Spleen (tissue), 11 donors: ENCODE results near the gene ANKRD37. TPM values are rescaled to one million over a fixed set of nuclear protein-coding genes. Genes with fewer than 3 reads are reported as not detected.

Experiments used
- DNase-seq: peaks from one replicate; pipeline ENCODE4 v3.0.0-alpha.2; 2020
- H3K27ac ChIP-seq, 8 donors: fragments of 200-600 bp; sonication (generic) in 7 of 8; 1 replicate in 4 of 8; 2 replicates in 4 of 8; pipeline versions ENCODE4 v1.5.0 to v1.8.0; 2016 to 2021; ENCODE audit warnings: inconsistent platforms in 4 of 8, mild to moderate bottlenecking in 4 of 8, moderate library complexity in 1 of 8
- H3K27me3 ChIP-seq, 7 donors: fragments of 200-600 bp; sonication (generic) in 6 of 7; replicated peaks in 1 of 7; 1 replicate in 4 of 7; 2 replicates in 3 of 7; pipeline versions ENCODE4 v1.5.0 to v1.8.0; 2016 to 2021; ENCODE audit warnings: inconsistent platforms in 3 of 7, mild to moderate bottlenecking in 1 of 7
- H3K36me3 ChIP-seq, 6 donors: fragments of 200-600 bp; sonication (generic) in 5 of 6; 1 replicate in 4 of 6; 2 replicates in 2 of 6; pipeline versions ENCODE4 v1.5.0 to v1.8.0; 2016 to 2021; ENCODE audit warnings: inconsistent platforms in 2 of 6
- H3K4me1 ChIP-seq, 6 donors: fragments of 200-600 bp; sonication (generic) in 5 of 6; 1 replicate in 3 of 6; 2 replicates in 3 of 6; pipeline versions ENCODE4 v1.5.0 to v1.8.0; 2016 to 2021; ENCODE audit warnings: inconsistent platforms in 3 of 6
- H3K4me3 ChIP-seq, 8 donors: fragments of 200-600 bp; sonication (generic) in 7 of 8; 1 replicate in 4 of 8; 2 replicates in 4 of 8; pipeline versions ENCODE4 v1.5.0 to v1.8.0; 2016 to 2021; ENCODE audit warnings: inconsistent platforms in 4 of 8, mild to moderate bottlenecking in 4 of 8, moderate library complexity in 2 of 8
- H3K9me3 ChIP-seq, 8 donors: fragments of 200-600 bp; sonication (generic) in 7 of 8; 1 replicate in 4 of 8; 2 replicates in 4 of 8; pipeline versions ENCODE4 v1.5.0 to v1.8.0; 2016 to 2021; ENCODE audit warnings: inconsistent platforms in 4 of 8
- POLR2A ChIP-seq, 3 donors: fragments of 450-650 bp; IDR thresholded peaks; one replicate each; pipeline ENCODE4 v1.5.1; 2017; ENCODE audit warnings: antibody characterized with exemption in 3 of 3, mild to moderate bottlenecking in 1 of 3
- POLR2AphosphoS5 ChIP-seq, 3 donors: sonication (generic); formaldehyde crosslinking; IDR thresholded peaks; one replicate each; pipeline ENCODE4 v1.5.1; 2017; ENCODE audit warnings: antibody characterized with exemption in 3 of 3
- WGBS, 5 donors: extraction: QIAGEN DNeasy Blood & Tissue Kit in 3 of 5; methylation state at CpG; one replicate each; pipeline versions ENCODE4 v1.1.5 to v1.1.7; 2013 to 2018; 5-methylcytosine and 5-hydroxymethylcytosine counted together
- intact Hi-C: fragments of 100-400 bp; cut with DNase I; formaldehyde crosslinking; loops from one replicate; pipeline ENCODE4 v1.15.0; 2023; ENCODE audit warnings: low total_unique reads
- polyA plus RNA-seq, 3 donors: library from polyadenylated mRNA; stranded (reverse); fragments of 200-250 nt; gene quantifications; one replicate each; pipeline ENCODE4 v1.2.1, GENCODE V29; 2013
- total RNA-seq, 7 donors: library from RNA; depleted of rRNA in 3 of 7; stranded (reverse); fragments of >200 nt in 3 of 7; fragmentation: NEBNext Ultra II Directional in 4 of 7; extraction: Animal tissue kit (Norgen Biotek cat#: 25700) in 4 of 7; gene quantifications; one replicate each; pipeline versions ENCODE4 v1.1.0 to v1.2.1, GENCODE V29; 2016 to 2021
- TF ChIP-seq, protein P1 (sequence below), 11 experiments: fragments of 200-600 bp in 7 of 11; fragments of 450-650 bp in 4 of 11; sonication (generic) in 4 of 11; IDR thresholded peaks in 8 of 11; conservative IDR thresholded peaks in 3 of 11; 1 replicate in 7 of 11; 2 replicates in 4 of 11; pipeline versions ENCODE4 v1.4.0 to v1.8.0; 2016 to 2021; ENCODE audit warnings: antibody characterized with exemption in 11 of 11, inconsistent platforms in 4 of 11, mild to moderate bottlenecking in 1 of 11
- donor health status: healthy with polysubstance abuse.
- donor health status: DM: no; HTN: no; CAD: no; lungs with moderate emphysema.
- donor health status: DM: no; HTN: no; CAD: no.
- donor health status: Bipolar disorder and iron deficiency.
- donor health status: healthy.
- donor health status: DM: no; HTN: no; CAD: no.
- donor health status: DM: yes; HTN: yes; CAD: no.

ANKRD37 gene
- total and polyA plus RNA-seq, 10 donors = 6.0 to 21.1 (median 9.7) TPM

DNA sequence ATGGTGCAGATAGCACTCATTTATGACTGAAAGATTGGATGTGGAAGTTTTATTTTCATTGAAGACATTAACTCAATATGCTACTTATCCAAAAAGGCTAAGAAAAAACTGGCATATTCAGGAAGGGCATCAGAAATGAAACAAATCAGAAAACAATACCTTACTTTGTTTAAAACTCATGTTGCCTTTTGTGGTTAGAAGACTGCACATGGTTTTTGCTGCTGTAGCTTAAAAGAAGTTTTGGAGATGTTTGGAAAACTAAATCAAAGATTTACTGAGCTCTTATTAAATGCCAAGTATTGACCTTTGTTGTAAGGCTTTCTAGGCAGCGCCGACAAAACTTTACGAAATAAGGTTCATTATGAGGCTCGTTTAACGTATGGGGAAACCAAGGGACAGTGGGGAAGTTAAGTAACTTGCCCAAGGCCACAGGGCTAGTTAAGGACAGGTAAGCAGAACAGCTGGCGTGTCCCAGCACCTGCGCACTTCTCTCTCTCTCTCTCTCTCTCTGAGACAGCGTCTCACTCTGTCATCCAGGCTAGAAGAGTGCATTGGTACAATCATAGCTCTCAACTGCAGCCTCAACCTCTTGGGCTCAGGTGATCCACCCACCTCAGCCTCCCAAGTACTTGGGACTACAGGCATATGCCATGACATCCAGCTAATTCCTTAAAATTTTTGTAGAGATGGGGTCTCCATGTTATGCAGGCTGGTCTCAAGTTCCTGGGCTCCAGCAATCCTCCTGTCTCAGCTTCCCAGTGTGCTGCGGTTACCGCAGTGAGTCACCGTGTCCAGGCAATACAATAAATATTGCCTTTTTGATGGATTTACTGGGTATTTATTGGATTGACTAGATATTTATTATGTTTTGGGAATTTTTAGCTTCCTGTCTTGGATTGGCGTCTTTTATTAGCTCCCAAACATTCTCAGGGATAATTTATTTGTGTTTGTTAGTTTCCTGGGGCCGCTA is 17.0 kb upstream of the ANKRD37 start:
- Histone ChIP-seq H3K4me3 (no peak overlapping the region), H3K4me1 (no peaks in the 10 kb centered on the region), H3K36me3 (no peaks in the 10 kb centered on the region), H3K27ac (no peak overlapping the region), H3K9me3 (peaks cover 0 to 12% (median 9%) of the 10 kb centered on the region in 8 donors), H3K27me3 (peaks cover 0 to 3% (median 0%) of the 10 kb centered on the region in 7 donors)
- intact Hi-C loops = no loop called here
- DNase-seq = no peak
- WGBS, 5 donors = 92 to 96% (median 95%) methylated on average over 13 of the region's 13 CpGs
- TF ChIP-seq POLR2AphosphoS5 (IDR thresholded peaks at IDR 0.05) = no peak
- no peak for TF ChIP-seq POLR2A (IDR thresholded peaks at IDR 0.05)
- TF ChIP-seq, protein P1, sequence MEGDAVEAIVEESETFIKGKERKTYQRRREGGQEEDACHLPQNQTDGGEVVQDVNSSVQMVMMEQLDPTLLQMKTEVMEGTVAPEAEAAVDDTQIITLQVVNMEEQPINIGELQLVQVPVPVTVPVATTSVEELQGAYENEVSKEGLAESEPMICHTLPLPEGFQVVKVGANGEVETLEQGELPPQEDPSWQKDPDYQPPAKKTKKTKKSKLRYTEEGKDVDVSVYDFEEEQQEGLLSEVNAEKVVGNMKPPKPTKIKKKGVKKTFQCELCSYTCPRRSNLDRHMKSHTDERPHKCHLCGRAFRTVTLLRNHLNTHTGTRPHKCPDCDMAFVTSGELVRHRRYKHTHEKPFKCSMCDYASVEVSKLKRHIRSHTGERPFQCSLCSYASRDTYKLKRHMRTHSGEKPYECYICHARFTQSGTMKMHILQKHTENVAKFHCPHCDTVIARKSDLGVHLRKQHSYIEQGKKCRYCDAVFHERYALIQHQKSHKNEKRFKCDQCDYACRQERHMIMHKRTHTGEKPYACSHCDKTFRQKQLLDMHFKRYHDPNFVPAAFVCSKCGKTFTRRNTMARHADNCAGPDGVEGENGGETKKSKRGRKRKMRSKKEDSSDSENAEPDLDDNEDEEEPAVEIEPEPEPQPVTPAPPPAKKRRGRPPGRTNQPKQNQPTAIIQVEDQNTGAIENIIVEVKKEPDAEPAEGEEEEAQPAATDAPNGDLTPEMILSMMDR (IDR thresholded peaks at IDR 0.05 in 8 of 11, conservative IDR thresholded peaks at IDR 0.05 in 3 of 11) = no peak

DNA sequence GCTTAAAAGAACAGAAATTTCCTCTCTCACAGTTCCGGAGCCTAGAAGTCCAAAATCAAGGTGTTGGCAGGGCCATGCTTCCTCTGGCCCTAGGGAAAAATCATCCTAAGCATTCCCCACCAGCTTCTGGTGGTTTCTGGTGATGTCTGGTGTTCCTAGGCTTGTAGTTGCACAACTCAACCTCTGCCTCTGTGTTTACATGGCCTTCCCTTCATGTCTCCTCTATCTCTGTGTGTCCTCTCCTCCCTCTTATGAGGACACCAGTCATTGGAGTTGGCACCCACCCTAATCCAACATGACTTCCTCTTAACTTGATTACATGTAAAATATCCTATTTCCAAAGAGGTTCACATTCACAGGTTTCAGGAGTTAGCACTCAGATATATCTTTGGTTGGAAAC is 16.3 kb upstream of the ANKRD37 start:
- Histone ChIP-seq H3K27ac (no peak overlapping the region), H3K27me3 (peaks cover 0 to 4% (median 0%) of the 10 kb centered on the region in 7 donors), H3K9me3 (peaks cover 0 to 12% (median 9%) of the 10 kb centered on the region in 8 donors), H3K4me3 (no peak overlapping the region), H3K36me3 (no peaks in the 10 kb centered on the region), H3K4me1 (peaks cover 0 to 4% (median 0%) of the 10 kb centered on the region in 6 donors)
- intact Hi-C loops = no loop called here
- no peak for DNase-seq
- no peak for TF ChIP-seq POLR2A (IDR thresholded peaks at IDR 0.05)
- TF ChIP-seq, protein P1 (IDR thresholded peaks at IDR 0.05 in 8 of 11, conservative IDR thresholded peaks at IDR 0.05 in 3 of 11) = no peak
- no peak for TF ChIP-seq POLR2AphosphoS5 (IDR thresholded peaks at IDR 0.05)
- WGBS, 5 donors = 89 to 97% (median 95%) methylated on average over 1 of the region's 1 CpG

DNA sequence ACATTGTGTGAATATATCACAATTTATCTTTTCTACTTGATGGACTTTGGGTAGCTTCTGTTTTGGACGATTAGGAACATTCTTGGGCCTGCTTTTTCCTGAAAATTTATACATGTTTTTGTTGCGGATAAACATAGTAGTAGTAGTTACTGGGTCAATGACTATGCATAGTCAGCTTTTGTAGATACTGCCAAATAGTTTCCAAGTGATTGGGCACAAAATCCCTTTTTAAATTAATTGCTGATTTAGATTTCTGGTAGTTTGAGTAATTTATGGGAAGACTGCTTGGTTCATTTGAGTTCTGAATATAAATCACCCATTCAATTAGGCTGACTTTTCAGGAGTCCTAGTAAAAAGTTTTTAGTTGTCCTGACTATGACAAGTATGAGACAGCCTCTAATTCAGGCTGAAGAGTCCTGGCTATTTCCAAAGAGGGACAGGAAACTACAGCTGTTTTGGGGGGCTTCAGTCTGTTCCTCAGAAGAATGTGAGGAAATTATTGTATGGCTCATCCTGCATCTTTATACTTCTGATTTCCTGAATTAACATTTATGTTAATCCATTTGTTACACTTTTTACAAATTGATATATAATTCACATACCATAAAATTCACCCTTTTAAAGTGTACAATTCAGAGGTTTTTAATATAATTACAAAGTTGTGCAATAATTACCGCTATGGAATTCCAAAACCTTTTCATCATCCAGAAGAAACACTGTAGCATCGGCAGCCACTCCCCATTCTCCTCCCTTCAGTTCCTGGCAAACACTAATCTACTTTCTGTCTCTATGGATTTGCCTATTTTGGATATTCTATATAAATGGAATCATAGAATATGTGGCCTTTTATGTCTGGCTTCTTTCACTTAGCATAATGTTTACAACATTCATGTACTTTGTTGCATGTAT is 15.1 kb upstream of the ANKRD37 start:
- intact Hi-C loops = no loop called here
- no peak overlapping the region for H3K4me3 ChIP-seq
- peaks cover 0 to 8% (median 0%) of the 10 kb centered on the region in 7 donors for H3K27me3 ChIP-seq
- 58 to 65% (median 64%) methylated on average over 4 of the region's 4 CpGs for WGBS, 5 donors
- no peaks in the 10 kb centered on the region for H3K36me3 ChIP-seq
- TF ChIP-seq POLR2AphosphoS5 (IDR thresholded peaks at IDR 0.05) (no peak), POLR2A (IDR thresholded peaks at IDR 0.05) (no peak)
- TF ChIP-seq, protein P1 (IDR thresholded peaks at IDR 0.05 in 8 of 11, conservative IDR thresholded peaks at IDR 0.05 in 3 of 11) = no peak
- peaks cover 0 to 14% (median 2%) of the 10 kb centered on the region in 6 donors for H3K4me1 ChIP-seq
- no peak overlapping the region for H3K27ac ChIP-seq
- no peak for DNase-seq
- peaks cover 0 to 12% (median 9%) of the 10 kb centered on the region in 8 donors for H3K9me3 ChIP-seq
